Ascending aorta (tissue), 2 donors: ENCODE results near the gene TAF11. TPM values are rescaled to one million over a fixed set of nuclear protein-coding genes. Genes with fewer than 3 reads are reported as not detected.
"Not testable (repeated sequence)": the region's sequence is repeated elsewhere in the genome, so short reads cannot be mapped to it uniquely, and the experiment has no call there.

Experiments
- DNase-seq, 2 donors: peaks; one replicate each; pipeline ENCODE4 v3.0.0-alpha.2; 2019; ENCODE audit warnings: low spot score in 2 of 2
- H3K27ac ChIP-seq, 2 donors: fragments of 200-600 bp; sonication (generic); one replicate each; pipeline ENCODE4 v1.5.1; 2016 to 2017; ENCODE audit warnings: mild to moderate bottlenecking in 1 of 2
- H3K27me3 ChIP-seq: fragments of 200-600 bp; sonication (generic); one replicate; pipeline ENCODE4 v1.5.1; 2017
- H3K36me3 ChIP-seq, 2 donors: fragments of 200-600 bp; sonication (generic); one replicate each; pipeline ENCODE4 v1.5.1; 2016
- H3K4me1 ChIP-seq, 2 donors: fragments of 200-600 bp; sonication (generic); one replicate each; pipeline ENCODE4 v1.5.1; 2016 to 2017; ENCODE audit warnings: mild to moderate bottlenecking in 1 of 2
- H3K4me3 ChIP-seq, 2 donors: fragments of 200-600 bp; sonication (generic); one replicate each; pipeline ENCODE4 v1.5.1; 2016 to 2017; ENCODE audit warnings: mild to moderate bottlenecking in 1 of 2
- H3K9me3 ChIP-seq, 2 donors: fragments of 200-600 bp; sonication (generic); one replicate each; pipeline ENCODE4 v1.5.1; 2016
- intact Hi-C: fragments of 100-400 bp; cut with DNase I; formaldehyde crosslinking; loops from one replicate; pipeline ENCODE4 v1.15.1; 2023
- total RNA-seq: library from RNA; depleted of rRNA; stranded (reverse); fragments of >200 nt; gene quantifications from one replicate; pipeline ENCODE4 v1.1.0, GENCODE V29; 2016
- TF ChIP-seq, protein P1 (sequence below), 3 experiments: fragments of 200-600 bp in 2 of 3; fragments of 450-650 bp in 1 of 3; sonication (generic) in 2 of 3; IDR thresholded peaks; one replicate each; pipeline ENCODE4 v1.5.1; 2016 to 2019; ENCODE audit warnings: antibody characterized with exemption in 3 of 3, mild to moderate bottlenecking in 1 of 3, moderate library complexity in 1 of 3

Gene TAF11, protein sequence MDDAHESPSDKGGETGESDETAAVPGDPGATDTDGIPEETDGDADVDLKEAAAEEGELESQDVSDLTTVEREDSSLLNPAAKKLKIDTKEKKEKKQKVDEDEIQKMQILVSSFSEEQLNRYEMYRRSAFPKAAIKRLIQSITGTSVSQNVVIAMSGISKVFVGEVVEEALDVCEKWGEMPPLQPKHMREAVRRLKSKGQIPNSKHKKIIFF
- 0.85 TPM for total RNA-seq

- intact Hi-C loops, result loop anchor here (1.0 to 5.0 kb wide), 5 partner anchors 29 to 254 kb away; partner anchors contain the start of genes BLTP3A, ILRUN, SNRPC and TCP11
These were observed at the start of gene TAF11 for GRCh38 chr6:34887753-34888513. Gene TAF11, minus strand, starts transcription at chr6:34888042. Its CDS starts 85 bp downstream, at chr6:34887957.

GRCh38 chr6:34934516-34934915 lies 46.7 kb upstream of the TAF11 start:
- DNase-seq, result peak; percentile 54 to 94
- TF ChIP-seq, protein P1, sequence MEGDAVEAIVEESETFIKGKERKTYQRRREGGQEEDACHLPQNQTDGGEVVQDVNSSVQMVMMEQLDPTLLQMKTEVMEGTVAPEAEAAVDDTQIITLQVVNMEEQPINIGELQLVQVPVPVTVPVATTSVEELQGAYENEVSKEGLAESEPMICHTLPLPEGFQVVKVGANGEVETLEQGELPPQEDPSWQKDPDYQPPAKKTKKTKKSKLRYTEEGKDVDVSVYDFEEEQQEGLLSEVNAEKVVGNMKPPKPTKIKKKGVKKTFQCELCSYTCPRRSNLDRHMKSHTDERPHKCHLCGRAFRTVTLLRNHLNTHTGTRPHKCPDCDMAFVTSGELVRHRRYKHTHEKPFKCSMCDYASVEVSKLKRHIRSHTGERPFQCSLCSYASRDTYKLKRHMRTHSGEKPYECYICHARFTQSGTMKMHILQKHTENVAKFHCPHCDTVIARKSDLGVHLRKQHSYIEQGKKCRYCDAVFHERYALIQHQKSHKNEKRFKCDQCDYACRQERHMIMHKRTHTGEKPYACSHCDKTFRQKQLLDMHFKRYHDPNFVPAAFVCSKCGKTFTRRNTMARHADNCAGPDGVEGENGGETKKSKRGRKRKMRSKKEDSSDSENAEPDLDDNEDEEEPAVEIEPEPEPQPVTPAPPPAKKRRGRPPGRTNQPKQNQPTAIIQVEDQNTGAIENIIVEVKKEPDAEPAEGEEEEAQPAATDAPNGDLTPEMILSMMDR (IDR thresholded peaks at IDR 0.05), result no peak
- Histone ChIP-seq H3K36me3 (no peaks in the 10 kb centered on the region), H3K27me3 (no peaks in the 10 kb centered on the region), H3K9me3 (no peaks in the 10 kb centered on the region), H3K27ac (no peak overlapping the region), H3K4me1 (peaks cover 3 to 12% of the 10 kb centered on the region in 2 donors), H3K4me3 (no peak overlapping the region)
- intact Hi-C loops, result loop anchor here (2.0 kb wide), 1 partner anchor 18 kb away; no protein-coding TSS in a partner anchor

More at GRCh38 chr6:34887753-34888513, at the start of gene TAF11:
- DNase-seq, result peak; percentile 85 to 98
- Histone ChIP-seq H3K27me3 (no peaks in the 10 kb centered on the region), H3K4me3 (peak within 1 kb of the TSS; percentile 77 to 91), H3K4me1 (peaks cover 0 to 7% of the 10 kb centered on the region in 2 donors), H3K27ac (peak within 1 kb of the TSS; percentile 82 to 96), H3K36me3 (peaks cover 0 to 6% of the 10 kb centered on the region in 2 donors), H3K9me3 (no peaks in the 10 kb centered on the region)
- TF ChIP-seq, protein P1 (IDR thresholded peaks at IDR 0.05), result no peak

DNA sequence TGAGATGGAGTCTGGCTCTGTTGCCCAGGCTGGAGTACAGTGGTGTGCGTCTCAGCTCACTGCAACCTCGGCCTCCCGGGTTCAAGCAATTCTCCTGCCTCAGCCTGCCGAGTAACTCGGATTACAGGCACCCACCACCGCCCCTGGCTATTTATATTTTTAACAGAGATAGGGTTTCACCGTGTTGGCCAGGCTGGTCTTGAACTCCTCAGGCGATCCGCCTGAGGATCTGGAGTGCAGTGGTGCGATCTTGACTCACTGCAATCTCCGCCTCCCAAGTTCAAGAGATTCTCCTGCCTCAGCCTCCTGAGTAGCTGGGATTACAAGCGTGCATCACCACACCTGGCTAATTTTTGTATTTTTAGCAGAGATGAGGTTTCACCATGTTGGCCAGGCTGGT lies 44.4 kb upstream of the TAF11 start:
- DNase-seq, H3K4me3 ChIP-seq, H3K36me3 ChIP-seq, H3K9me3 ChIP-seq, intact Hi-C loops, H3K27me3 ChIP-seq, H3K27ac ChIP-seq: not testable (repeated sequence)
- H3K4me1 ChIP-seq, result peaks cover 3 to 12% of the 10 kb centered on the region in 2 donors

- Histone ChIP-seq H3K27ac (no peak overlapping the region), H3K9me3 (no peaks in the 10 kb centered on the region), H3K4me1 (peaks cover 3 to 12% of the 10 kb centered on the region in 2 donors), H3K27me3 (no peaks in the 10 kb centered on the region), H3K36me3 (no peaks in the 10 kb centered on the region), H3K4me3 (no peak overlapping the region)
- DNase-seq, result no peak
- intact Hi-C loops, result no loop called here
- TF ChIP-seq, protein P1 (IDR thresholded peaks at IDR 0.05), result no peak
These were observed 42.4 kb upstream of the TAF11 start for GRCh38 chr6:34930221-34930620.

DNA sequence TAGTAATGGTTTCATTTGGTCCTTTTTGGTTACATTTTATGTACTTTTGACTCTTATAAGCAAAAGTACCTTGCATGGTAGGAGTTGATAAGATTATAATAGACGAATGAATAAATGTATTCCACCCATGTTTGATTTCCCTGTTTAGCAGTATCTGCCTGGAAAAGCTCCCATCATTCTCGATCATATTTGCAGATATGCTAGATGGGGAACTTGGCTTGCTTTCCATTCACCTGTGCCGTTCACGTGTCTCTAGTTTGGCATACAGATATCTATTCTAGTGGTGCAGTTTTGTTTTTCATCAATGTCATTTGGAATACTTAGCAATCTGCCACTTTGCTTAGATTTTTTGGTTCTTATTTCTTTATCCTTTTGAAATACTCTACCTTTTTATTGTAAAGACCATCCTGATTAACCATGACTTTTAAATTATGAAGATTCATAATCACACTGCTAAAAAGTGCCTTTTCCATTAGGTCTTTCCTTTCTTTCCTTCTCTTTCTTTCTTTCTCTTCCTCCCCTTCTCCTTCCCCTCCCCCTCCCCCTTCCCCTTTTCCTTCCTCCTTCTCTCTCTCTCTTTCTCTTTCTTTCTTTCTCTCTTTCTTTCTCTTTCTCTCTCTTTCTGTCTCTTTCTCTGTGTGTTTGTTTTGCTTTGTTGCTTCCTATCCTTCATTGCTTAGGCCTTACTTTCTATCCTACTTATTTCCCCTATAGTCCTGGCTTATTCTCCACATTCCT lies 41.6 kb upstream of the TAF11 start:
- H3K4me1 ChIP-seq, result peaks cover 2 to 4% of the 10 kb centered on the region in 2 donors
- no peak overlapping the region for H3K27ac ChIP-seq
- TF ChIP-seq, protein P1 (IDR thresholded peaks at IDR 0.05), result no peak
- H3K27me3 ChIP-seq, result no peaks in the 10 kb centered on the region
- DNase-seq, result no peak
- no peak overlapping the region for H3K4me3 ChIP-seq
- H3K9me3 ChIP-seq, result no peaks in the 10 kb centered on the region
- intact Hi-C loops, result no loop called here
- H3K36me3 ChIP-seq, result no peaks in the 10 kb centered on the region
